Psoas muscle (tissue), 8 donors: Measurements from ENCODE around the gene RPL10A. TPM values are rescaled to one million over a fixed set of nuclear protein-coding genes. Genes with fewer than 3 reads are reported as not detected.

ENCODE experiments used
- ATAC-seq, 4 donors: fragments of 200-7000 bp; cut with Tn5 transposase; one replicate each; pipeline ENCODE4 v1.9.1; 2020; ENCODE audit warnings: moderate library complexity in 3 of 4, mild to moderate bottlenecking in 2 of 4
- DNase-seq, 2 donors: peaks; one replicate each; pipeline ENCODE4 v3.0.0-alpha.2; 2020
- H3K27ac ChIP-seq: fragments of 200-600 bp; one replicate; pipeline ENCODE4 v1.8.0; 2022
- H3K27me3 ChIP-seq, 3 donors: fragments of 200-600 bp in 1 of 3; one replicate each; pipeline versions ENCODE4 v1.6.1 to v1.8.0; 2013 to 2022; ENCODE audit warnings: low read length in 2 of 3, mild to moderate bottlenecking in 2 of 3, moderate library complexity in 1 of 3; ENCODE audit not compliant: insufficient read depth in 3 of 3
- H3K36me3 ChIP-seq, 2 donors: fragments of 200-600 bp in 1 of 2; one replicate each; pipeline versions ENCODE4 v1.6.1 to v1.8.0; 2013 to 2022; ENCODE audit warnings: low read depth in 1 of 2, mild to moderate bottlenecking in 1 of 2, moderate library complexity in 1 of 2; ENCODE audit not compliant: insufficient read depth in 1 of 2
- H3K4me1 ChIP-seq: fragments of 200-600 bp; one replicate; pipeline ENCODE4 v1.8.0; 2022
- H3K4me3 ChIP-seq: fragments of 200-600 bp; one replicate; pipeline ENCODE4 v1.8.0; 2022; ENCODE audit warnings: mild to moderate bottlenecking
- H3K9me3 ChIP-seq: fragments of 200-600 bp; one replicate; pipeline ENCODE4 v1.8.0; 2022
- WGBS, 3 donors: extraction: QIAGEN DNeasy Blood & Tissue Kit; methylation state at CpG; one replicate each; pipeline versions ENCODE4 v1.1.6 to v1.1.7; 2013; 5-methylcytosine and 5-hydroxymethylcytosine counted together
- intact Hi-C, 2 donors: fragments of 100-400 bp; cut with DNase I; formaldehyde crosslinking; loops; one replicate each; pipeline versions ENCODE4 v1.11.0 to v1.14.2; 2022
- polyA plus RNA-seq, 3 donors: library from polyadenylated mRNA; stranded (reverse); fragments of 200-250 nt; gene quantifications; one replicate each; pipeline ENCODE4 v1.2.3, GENCODE V29; 2013
- total RNA-seq, 4 donors: library from RNA; stranded (reverse); fragmentation: NEBNext Ultra II Directional in 2 of 4; extraction: Animal tissue kit (Norgen Biotek cat#: 25700) in 2 of 4; gene quantifications; one replicate each; pipeline versions ENCODE4 v1.2.1 to v1.2.4, GENCODE V29; 2021 to 2023
- TF ChIP-seq, protein P1 (sequence below): fragments of 200-600 bp; IDR thresholded peaks from one replicate; pipeline ENCODE4 v1.8.0; 2022; ENCODE audit warnings: antibody characterized with exemption
- donor health status: healthy with polysubstance abuse.
- donor health status: DM: no; HTN: no; CAD: no; lungs with moderate emphysema.
- donor health status: Bipolar disorder and iron deficiency.
- donor health status: healthy.
- donor health status: DM: yes; HTN: yes; CAD: no.
- donor health status: DM: no; HTN: no; CAD: no.
- donor health status: DM: no; HTN: no; CAD: no.
- donor health status: DM: yes; HTN: yes; CAD: no.

Gene RPL10A
- total and polyA plus RNA-seq, 7 donors = 668 to 1,629 (median 832) TPM

DNA sequence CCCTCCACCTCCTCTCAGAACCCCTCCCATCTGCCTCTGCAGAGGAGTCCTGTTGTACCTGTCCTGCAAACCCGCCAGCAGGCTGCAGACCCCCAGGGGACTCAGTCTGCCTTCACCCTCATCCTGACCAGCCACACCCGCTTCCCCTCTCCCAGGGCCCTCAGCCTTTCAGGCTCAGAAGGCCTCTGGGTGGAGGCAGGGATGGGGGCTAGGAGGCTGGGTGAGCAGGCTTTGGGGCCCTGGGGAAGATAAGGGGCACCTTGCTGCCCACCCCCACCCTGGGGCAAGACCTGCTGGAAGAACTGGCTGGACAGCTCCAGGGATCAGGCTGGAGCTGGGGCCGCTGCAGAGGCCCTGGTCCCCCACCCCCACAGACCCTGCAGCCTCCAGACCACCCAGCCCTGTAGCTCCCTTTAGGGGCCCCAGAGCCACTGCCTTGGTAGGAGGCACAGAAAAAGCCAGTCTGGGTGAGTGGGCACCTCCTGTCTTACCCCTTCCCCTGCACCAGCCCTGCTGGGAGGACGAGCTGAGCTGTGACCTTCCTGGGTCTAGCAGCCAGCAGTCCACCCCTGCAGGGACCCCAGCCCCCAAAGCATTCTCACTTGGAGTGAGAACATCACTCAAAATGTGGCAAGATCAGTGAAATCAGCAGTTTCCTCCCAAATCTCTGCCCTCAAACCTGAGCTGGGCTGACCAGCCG, 23.5 kb downstream of the RPL10A start:
- Histone ChIP-seq H3K36me3 (no peaks in the 10 kb centered on the region), H3K27ac (peak overlapping the region; percentile 74), H3K4me1 (peaks cover 58% of the 10 kb centered on the region), H3K9me3 (no peaks in the 10 kb centered on the region), H3K27me3 (no peaks in the 10 kb centered on the region), H3K4me3 (no peak overlapping the region)
- whole genome bisulfite sequencing, 3 donors = 56 to 69% (median 61%) methylated on average over 4 to 5 of the region's 5 CpGs
- ATAC-seq (no peak), DNase-seq (no peak)
- TF ChIP-seq, protein P1, sequence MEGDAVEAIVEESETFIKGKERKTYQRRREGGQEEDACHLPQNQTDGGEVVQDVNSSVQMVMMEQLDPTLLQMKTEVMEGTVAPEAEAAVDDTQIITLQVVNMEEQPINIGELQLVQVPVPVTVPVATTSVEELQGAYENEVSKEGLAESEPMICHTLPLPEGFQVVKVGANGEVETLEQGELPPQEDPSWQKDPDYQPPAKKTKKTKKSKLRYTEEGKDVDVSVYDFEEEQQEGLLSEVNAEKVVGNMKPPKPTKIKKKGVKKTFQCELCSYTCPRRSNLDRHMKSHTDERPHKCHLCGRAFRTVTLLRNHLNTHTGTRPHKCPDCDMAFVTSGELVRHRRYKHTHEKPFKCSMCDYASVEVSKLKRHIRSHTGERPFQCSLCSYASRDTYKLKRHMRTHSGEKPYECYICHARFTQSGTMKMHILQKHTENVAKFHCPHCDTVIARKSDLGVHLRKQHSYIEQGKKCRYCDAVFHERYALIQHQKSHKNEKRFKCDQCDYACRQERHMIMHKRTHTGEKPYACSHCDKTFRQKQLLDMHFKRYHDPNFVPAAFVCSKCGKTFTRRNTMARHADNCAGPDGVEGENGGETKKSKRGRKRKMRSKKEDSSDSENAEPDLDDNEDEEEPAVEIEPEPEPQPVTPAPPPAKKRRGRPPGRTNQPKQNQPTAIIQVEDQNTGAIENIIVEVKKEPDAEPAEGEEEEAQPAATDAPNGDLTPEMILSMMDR = no peak
- intact Hi-C loops = no loop called here

DNA sequence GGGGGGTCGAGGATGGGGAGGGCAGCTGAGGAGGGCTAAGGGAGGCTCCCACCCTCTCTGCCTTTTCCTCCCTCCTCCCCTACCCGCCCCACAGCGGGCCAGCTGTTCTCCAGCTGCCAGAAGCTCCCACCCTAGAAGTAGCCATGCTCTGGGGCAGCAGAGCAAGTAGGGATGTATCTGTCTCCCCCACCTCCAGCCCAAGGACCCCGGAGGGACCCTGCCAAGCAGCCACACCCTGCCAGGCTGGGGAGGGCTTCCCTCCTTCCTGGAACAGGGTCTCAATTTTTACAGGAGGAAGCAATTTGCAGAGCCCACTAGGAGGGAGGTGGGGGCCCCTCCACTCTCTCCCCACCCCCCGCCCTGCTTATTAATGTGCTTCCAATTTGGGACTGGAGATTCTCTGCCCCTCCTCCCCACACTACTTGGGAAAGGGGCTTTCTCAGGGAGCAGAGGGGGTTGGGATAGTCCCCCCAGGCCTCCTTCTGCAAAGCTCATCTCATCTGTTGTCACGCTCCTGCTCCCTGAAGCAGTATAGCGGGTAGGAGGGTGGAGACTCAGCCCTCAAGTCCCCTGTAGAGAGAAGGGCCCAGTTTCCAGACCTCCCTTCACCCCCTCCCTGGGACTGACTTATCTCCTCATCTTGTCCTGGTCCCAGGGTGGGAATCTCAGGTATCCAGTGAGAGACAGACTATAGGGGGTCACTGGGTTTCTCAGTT, 24.2 kb downstream of the RPL10A start:
- no peak for ATAC-seq
- WGBS, 3 donors = 53 to 62% (median 57%) methylated on average over 7 of the region's 7 CpGs
- Histone ChIP-seq H3K27ac (peak overlapping the region; percentile 74), H3K4me1 (peaks cover 54% of the 10 kb centered on the region), H3K36me3 (no peaks in the 10 kb centered on the region), H3K9me3 (no peaks in the 10 kb centered on the region), H3K4me3 (no peak overlapping the region), H3K27me3 (no peaks in the 10 kb centered on the region)
- TF ChIP-seq, protein P1 = no peak
- intact Hi-C loops = no loop called here
- no peak for DNase-seq

DNA sequence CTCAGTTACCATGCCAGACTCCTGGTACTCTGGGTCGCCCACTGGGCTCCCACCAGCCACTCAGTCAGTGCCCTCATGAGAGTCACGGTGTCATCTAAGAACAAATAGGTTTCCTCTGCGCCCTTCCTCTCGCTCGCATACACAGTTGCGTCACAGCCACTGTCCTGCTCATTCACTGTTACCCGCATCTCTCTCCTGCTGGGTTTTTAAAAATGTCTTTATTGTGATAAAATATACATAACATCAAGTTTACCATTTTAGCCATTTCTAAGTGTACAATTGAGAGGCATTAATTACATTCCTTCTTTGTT, 24.7 kb downstream of the RPL10A start:
- Histone ChIP-seq H3K4me3 (no peak overlapping the region), H3K36me3 (no peaks in the 10 kb centered on the region), H3K27ac (no peak overlapping the region), H3K4me1 (peaks cover 54% of the 10 kb centered on the region), H3K27me3 (no peaks in the 10 kb centered on the region), H3K9me3 (no peaks in the 10 kb centered on the region)
- WGBS, 3 donors = 78 to 87% (median 85%) methylated on average over 7 of the region's 7 CpGs
- no peak for ATAC-seq
- intact Hi-C loops = no loop called here
- DNase-seq = no peak
- TF ChIP-seq, protein P1 = no peak

DNA sequence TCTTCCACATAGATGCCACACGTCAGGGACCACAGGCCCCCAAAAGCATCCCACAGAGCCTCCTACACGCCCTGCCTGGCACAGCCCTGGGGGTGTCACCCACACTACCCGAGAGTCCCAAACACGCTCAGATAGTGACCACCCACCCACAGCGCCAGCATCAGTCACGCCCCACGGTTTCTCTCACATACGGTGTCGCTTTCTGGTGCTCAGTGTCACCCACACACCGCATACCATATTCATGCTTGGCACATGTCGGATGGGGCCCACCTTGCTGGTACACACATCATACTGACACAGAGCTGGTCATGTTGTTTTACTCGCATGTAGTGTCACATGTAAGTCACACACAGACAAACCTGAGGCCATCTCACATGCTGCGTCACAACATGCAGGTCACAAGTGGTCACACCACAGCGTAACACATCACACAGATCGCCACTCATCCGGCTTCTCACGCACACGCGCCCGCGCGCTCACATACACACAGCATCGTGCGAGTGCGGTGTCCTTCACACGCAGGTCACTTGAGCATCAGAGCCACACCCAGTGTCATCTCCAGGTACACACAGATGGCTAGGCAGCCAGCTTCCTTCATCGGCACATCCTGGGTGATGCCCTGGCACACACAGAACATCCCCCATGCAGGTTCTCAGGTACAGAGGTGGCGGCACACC, 25.2 kb downstream of the RPL10A start:
- H3K27ac ChIP-seq = no peak overlapping the region

More for the DNA sequence above, 25.2 kb downstream of the RPL10A start:
- Histone ChIP-seq H3K27me3 (no peaks in the 10 kb centered on the region), H3K9me3 (no peaks in the 10 kb centered on the region), H3K36me3 (no peaks in the 10 kb centered on the region), H3K4me1 (peaks cover 59% of the 10 kb centered on the region), H3K4me3 (no peak overlapping the region)
- no peak for DNase-seq
- ATAC-seq = no peak
- WGBS, 3 donors = 83 to 87% (median 86%) methylated on average over 28 of the region's 28 CpGs
- intact Hi-C loops = no loop called here
- TF ChIP-seq, protein P1 = no peak
